Astrocyte of the spinal cord (primary cell): ENCODE data around the gene HPGDS.

Experiments used
- DNase-seq: peaks from one replicate; pipeline ENCODE4 v3.0.0; 2011; ENCODE audit warnings: low read depth, low spot score
- H3K4me3 ChIP-seq: 2 replicates; pipeline ENCODE4 v1.5.1; 2011; ENCODE audit warnings: low read depth, mild to moderate bottlenecking, low read length, moderate library complexity
- CTCF ChIP-seq: IDR thresholded peaks from 2 replicates; pipeline ENCODE4 v1.5.1; 2012; ENCODE audit warnings: low read depth, mild to moderate bottlenecking, low read length, inconsistent platforms
- in situ Hi-C: cut with HindIII; loops from 2 replicates; pipeline ENCODE4 v1.10.0; 2017; ENCODE audit warnings: low sequenced_read_pairs

HPGDS gene

GRCh38 chr4:94350095-94350494 is 7.5 kb upstream of the HPGDS start:
- in situ Hi-C loops, result no loop called here
- DNase-seq, result no peak
- TF ChIP-seq CTCF, result no peak

GRCh38 chr4:94349193-94349592 is 6.6 kb upstream of the HPGDS start:
- H3K4me3 ChIP-seq, result no peak overlapping the region
- in situ Hi-C loops, result no loop called here
- TF ChIP-seq CTCF, result no peak
- peak; percentile 45 for DNase-seq

More at GRCh38 chr4:94350095-94350494, 7.5 kb upstream of the HPGDS start:
- H3K4me3 ChIP-seq, result no peak overlapping the region

- TF ChIP-seq CTCF, result no peak
- no peak overlapping the region for H3K4me3 ChIP-seq
- DNase-seq, result no peak
- in situ Hi-C loops, result no loop called here
Observed at GRCh38 chr4:94348666-94349065, 6.0 kb upstream of the HPGDS start.

- in situ Hi-C loops, result no loop called here
- DNase-seq, result no peak
- no peak for TF ChIP-seq CTCF
- no peak overlapping the region for H3K4me3 ChIP-seq
Observed at GRCh38 chr4:94346541-94346940, 3.9 kb upstream of the HPGDS start.

GRCh38 chr4:94345969-94346368 is 3.3 kb upstream of the HPGDS start:
- in situ Hi-C loops, result no loop called here

GRCh38 chr4:94345266-94345665 is 2.6 kb upstream of the HPGDS start:
- no peak for DNase-seq
- in situ Hi-C loops, result no loop called here

More at GRCh38 chr4:94345969-94346368, 3.3 kb upstream of the HPGDS start:
- no peak overlapping the region for H3K4me3 ChIP-seq
- no peak for DNase-seq
- no peak for TF ChIP-seq CTCF

More at GRCh38 chr4:94345266-94345665, 2.6 kb upstream of the HPGDS start:
- H3K4me3 ChIP-seq, result no peak overlapping the region
- TF ChIP-seq CTCF, result no peak
